Stimulated activated CD4-positive, alpha-beta T cell treated with anti-CD3 and anti-CD28 coated beads, Interleukin-1b, Interleukin-23, amount 100 ng/mL, for 1 hour (primary cell): ENCODE data around the gene FNIP2.
"Not testable (repeated sequence)": the region's sequence is repeated elsewhere in the genome, so short reads cannot be mapped to it uniquely, and the experiment has no call there.

ENCODE experiments used
- DNase-seq, 2 donors: peaks; one replicate each; pipeline ENCODE4 v3.0.0-alpha.2; 2020; ENCODE audit warnings: low read depth in 2 of 2

Gene FNIP2

DNA sequence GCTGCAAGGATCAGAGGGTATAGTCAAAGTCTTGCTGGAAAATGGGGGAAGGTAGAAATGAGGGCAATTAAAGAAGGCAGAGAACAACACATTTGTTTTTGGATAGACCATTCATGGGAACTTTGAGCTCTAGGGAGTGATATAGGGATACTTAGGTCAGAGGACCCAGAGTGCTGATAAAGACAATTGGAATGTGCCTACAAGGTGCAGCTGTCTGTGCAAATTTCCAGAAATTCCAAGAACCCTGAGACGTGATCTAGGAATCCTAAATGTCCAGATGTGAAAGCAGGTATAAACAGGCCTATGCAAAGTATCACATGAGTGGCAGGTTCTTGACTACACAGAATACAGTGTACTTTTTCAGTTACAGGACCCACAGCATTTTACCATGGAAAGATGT, 24.2 kb downstream of the FNIP2 start:
- DNase-seq: no peak

DNA sequence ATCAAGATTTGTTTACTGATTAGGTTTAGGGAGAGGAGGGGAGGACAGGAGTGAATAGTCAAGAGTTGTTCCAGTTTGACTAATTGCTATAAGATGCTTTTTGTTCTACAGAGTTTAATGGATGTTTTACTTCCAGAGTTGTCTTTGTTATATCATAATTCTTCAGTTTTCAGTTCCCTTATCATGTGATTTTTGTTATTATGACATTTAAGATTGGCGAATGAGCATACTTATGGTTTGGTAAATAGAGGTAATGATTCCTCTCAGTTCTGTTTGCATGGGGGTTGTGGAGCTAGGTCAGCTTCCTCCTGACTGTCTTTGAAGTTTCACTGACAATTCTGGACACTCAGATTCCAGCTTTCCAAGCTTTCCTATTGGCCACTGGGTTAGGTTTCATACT, 24.6 kb downstream of the FNIP2 start:
- not testable (repeated sequence) for DNase-seq

DNA sequence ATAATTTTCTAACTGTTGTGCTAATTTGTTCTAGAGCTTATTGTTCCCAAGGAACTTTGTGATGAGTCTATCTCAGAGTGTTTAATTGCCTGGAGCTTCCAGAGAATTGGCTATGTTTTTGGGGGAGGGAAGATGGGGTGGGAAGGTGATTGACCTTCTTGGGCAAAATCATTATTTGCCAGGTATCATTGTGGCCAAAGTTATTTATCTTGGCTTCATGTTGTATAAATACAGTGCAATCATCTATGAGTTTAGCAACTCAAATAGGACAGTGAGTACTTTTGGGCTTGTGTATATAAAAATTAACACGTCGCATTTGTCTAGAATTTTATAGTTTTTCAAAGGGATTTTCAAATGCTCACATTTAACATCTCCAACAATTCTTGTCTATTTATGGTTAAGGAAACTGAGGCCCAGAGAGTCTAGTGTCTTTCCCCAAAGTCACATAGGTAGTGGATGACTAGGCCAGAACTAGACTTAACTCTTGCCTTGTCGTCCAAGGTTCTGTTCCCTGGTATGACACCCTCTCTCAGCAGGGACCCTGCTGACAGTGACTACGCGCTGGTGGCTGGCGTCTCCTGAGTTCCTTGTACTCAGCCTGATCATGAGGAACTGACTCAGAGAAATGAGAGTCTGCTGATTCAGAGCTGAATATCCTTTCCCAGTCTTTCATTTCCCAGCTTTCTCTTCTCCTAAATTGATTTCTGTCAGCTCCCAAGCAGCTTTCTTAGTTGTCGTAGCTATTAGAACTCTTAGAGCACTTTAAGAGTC, 27.7 kb downstream of the FNIP2 start:
- DNase-seq: no peak

DNA sequence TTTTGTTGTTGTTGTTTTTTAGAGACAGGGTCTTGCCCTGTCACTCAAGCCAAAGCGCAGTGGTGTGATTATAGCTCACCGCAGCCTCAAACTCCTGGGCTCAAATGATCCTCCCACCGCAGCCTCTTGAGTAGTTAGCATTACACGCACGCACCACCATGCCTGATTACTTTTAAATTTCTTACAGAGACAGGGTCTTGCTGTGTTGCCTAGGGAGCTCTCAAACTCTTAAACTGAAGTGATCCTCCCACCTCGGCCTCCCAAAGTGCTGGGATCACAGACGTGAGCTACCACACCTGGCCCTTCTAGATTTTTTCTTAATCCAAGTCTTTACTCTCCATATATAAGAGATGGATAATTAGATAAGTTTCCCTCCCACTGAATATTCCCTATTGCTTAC, 29.2 kb downstream of the FNIP2 start:
- no peak for DNase-seq

DNA sequence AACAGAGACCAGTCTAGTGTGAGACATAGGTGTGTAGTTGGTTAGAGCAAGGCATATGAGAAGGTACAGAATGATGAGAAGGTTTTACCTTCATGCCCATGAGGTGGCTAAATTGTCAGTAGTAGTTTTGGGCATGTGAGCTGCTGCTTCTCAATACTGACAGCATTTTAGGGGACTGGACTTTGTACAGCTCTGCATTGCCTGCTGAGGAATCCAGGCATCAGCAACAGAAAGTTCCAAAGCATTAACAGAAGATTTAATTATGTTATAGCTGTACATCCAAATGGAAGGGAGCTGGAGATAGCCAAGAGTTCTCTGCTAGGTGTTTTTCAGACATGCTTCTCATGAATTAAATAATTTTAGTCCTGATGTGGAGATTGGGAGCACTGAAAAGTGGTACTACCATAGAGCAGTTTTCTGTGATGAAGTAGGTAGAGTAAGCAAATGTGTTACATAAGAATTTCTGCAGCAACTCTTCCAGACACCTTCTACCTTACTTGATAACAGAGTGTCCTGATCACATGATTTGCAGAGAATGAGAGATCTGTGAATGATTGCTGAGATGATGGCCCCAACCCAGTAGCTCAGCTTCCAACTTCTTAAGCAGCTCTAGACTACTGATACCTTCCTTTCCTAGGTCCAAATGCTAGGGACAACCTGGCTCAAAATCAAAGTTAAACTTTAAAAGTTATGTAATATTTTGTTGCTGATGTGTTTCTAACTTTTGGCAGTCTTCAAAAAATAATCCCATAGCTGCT, 30.4 kb downstream of the FNIP2 start:
- DNase-seq: no peak

DNA sequence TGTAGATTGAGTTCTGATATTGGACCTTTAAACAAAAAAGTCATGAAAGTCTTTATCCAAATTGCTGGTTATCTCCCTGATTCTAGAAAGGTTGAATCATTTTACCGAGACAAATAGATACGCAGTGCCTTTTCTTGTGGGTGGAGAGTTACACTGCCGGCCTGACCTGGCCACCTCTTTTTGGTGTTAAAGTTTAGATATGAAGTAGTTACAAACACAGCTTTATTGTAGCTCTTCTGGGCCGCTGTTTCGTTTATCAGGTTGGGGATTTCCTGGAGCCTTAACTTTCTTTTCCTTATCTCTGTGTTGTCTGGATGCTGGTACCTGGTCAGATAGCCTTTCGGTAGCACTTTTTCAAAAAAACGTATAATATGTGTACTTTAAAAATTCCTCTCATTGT, 31.0 kb downstream of the FNIP2 start:
- DNase-seq: no peak

DNA sequence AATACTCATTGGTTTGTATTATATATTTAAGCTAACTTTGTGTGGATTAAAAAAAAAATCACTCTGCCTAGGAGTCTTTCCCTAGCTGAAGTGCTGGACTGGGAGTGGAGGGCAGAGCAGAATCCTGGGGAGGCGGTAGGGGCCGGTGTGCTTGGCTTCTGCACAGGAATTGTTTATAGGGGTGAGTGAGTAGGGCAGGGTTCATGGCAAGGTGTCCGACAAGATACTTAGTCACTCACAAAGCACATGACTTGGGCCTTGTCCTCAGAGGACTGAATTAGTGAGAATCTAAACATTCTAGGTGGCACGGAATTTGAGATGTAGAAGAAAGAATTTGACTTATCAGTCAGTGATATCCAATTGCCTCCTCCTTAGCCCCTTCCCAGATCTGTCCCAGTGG, 32.2 kb downstream of the FNIP2 start:
- no peak for DNase-seq

DNA sequence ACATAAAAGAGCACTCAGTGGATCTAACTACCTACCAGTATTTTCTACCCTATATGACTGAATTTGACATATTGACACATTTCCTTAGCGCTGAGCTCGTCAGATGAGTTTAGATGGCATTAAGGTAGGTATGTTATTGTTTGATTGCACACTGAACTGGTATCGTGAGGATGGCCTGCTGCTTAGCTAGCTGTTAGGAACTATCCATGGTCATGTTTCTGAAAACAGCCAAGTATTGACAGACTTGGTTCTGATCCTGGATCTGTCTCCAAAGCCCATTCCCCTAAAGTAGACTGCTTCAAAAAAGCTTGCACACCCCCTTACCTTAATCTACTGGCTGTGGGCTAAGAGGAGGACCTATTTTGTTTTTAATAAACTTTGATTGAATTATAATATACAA, 32.9 kb downstream of the FNIP2 start:
- DNase-seq: no peak

DNA sequence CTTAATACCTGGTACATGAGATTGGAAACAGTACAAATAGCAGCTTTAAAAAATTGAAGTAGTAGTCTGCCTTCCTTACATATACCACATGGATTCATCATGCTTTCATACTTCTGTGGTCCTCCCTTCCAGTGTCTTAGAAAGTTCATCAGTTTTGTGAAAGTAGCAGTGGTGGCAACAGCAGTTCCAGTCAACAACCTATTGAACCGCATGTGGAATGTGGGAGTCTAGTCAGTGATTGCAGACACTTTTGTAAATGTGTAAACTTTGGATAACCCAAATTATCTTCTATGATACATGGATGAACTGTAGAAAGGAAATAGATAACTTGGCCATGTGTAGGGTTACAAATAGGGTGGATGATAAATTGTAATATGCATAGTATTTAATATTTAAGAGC, 34.1 kb downstream of the FNIP2 start:
- no peak for DNase-seq

DNA sequence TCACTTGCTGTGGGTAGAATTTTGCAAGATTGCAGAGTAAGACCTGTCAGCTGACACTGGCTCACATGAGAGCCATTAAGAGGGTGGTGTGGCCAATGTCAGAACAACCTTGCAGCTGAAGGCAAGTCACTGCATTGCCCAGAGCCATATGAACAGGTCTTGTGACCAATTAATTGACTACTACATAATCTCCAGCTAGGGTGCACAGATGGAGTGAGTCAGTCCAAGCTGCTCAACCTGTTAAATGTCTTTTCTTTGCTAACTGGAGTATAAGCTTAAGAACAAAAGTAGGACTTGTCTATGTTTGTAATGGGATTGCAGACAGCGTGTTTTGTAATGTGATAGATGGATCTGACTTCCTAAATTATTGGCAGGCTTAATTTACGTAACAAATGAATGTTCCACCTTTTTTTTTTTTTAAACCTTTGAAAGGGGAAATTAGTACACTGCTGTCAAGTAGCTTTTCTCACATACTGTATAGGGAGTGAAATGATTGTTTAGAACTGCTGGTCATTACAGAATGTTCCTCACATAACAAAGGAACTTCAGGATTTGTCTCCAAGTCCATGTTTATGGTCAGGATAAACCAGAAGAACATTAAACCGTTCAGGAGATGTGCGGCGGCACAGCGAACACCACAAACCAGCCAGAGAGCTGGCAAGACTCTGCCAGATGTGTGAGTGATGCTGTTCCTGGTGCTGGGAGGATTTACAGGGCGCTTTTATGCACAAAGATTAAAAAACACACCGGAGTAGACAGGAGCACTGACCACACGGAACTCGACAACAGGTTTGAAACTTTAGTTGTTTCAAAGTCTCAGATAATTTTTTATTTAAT, 37.0 kb downstream of the FNIP2 start:
- no peak for DNase-seq

DNA sequence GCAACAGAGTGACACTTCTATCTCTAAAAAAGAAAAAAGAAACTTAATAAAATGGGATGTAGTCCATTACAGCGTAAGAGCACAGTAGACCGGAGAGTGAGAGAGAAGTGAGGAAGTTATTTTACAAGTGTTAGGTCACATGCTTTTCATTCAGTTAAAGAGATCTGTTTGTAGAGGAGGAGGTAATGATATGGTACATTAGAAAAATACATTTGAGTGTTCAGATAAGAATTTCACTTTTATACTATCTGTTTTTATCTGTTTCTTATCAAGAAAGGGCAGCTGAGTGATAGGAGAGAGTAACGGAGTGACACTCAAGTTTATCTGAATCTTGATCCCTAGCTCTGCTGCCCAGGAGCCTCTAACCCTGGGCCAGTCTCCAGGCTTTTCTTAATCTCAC, 38.9 kb downstream of the FNIP2 start:
- no peak for DNase-seq

DNA sequence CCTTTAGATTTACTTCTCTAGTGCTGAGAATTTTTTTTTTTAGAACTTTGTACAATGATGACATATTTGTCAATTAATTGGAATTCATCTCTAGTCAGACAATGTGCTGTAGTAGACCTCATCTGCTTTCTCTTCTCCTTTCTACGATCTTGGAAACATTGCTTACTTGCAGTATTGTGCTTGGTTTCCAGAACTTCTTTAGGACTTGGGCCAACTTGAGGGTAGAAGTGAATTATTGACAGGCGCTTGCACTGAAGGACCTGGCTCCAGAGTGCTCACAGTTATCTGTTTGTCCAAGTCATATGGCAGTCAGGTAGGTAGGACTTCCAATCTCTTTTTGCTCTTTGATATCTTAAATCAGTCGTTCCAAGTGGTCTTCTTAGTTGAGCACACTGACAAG, 39.6 kb downstream of the FNIP2 start:
- DNase-seq: no peak

DNA sequence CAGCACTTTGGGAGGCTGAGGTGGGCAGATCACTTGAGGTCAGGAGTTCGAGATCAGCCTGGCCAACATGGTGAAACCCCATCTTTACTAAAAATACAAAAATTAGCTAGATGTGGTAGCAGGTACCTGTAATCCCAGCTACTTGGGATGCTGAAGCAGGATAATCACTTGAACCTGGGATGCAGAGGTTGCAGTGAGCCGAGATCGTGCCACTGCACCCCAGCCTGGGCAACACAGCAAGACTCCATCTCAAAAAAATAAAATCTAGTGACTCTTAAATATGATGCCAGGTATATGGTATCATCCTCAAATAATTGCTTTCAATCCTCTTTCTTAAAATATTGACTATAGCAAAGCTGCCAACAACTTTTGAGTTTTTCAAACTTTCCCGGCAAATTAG, 40.4 kb downstream of the FNIP2 start:
- not testable (repeated sequence) for DNase-seq

DNA sequence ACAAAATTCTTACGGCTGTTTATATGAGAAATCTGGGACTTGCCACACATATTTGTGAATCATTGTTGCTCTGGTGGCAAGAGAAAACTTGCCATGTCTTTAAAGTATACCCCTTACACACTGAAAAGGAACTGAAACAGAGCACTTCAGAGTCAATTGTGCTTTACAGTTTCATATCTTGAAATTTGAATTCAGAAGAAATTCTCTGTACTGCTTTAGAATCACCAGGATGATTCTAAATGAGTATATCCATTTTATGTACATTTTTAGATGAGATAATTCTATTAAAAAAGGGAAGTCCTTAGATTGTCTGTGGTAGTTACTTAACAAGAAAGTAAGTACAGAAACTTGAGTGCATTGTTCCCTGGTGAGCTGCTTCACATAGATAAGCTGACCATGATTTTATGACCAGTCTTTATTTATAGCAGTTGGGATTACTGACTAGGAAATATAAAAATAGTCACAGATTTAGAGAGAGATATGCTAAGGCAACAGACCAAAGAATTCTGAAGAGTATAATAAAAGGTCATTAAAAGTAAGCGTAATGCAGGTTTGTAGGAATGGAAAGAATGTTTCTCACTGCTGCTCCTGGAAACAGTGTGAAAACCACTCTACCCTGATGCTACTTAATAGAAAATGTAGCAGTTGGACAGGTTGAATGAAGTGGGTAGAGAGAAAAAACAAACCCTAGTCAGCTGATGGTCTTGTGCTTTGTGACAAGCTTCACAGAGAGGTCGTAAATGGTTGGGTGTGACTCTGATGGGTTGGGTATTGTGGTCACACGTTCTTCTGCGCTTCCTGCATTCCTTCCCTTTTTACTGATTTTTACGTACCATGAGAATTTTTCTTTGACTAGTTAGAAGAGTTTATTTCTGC, 41.0 kb downstream of the FNIP2 start:
- no peak for DNase-seq

DNA sequence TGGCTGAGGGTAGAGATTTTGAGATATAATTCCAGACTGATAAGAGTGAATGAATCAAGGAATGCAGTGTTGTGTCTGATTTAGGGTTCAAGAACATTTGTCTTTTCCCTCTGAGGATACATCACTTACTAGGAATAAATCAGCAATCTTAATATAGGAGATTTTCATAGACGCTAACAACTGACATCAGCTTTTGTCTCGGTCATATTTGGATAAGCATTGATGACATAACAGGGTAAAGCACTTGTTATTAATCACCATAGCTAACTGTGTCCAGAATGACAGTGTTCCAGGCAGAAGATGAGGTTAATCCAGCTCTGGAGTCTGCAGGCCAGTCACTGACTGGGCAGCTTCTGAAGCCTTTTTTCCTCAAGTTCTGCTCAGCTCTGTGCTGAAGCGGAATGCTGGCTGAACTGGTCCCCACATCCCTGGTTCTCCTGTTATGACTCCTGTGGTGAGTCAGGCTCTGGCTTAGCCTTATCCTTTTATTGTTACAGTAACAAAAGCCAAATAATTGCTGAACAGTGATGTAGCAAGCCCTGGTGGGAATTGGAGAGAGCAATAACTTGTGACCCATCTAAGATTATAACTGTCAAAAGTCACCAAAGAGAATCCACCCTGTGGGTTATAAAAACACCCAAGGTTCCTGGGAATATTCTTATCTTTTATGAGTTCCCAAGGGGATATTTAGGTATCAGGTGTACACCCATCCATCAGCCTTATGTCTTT, 41.8 kb downstream of the FNIP2 start:
- DNase-seq: no peak

DNA sequence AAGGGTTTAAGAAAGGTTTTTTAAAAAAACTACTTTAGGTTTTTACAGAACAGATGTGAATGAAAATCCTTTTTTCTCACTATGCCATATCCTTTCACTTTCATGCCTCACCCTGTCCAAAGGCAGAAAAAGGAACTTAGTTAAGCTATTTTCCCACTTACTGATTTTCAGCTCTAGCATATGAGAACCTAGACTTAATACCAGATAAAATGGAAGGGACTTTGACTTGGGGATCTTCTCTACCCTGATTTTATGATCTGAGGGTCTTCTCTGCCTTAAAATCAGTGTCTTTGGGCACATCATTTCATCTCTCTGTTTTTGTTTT, 42.4 kb downstream of the FNIP2 start:
- DNase-seq: no peak

DNA sequence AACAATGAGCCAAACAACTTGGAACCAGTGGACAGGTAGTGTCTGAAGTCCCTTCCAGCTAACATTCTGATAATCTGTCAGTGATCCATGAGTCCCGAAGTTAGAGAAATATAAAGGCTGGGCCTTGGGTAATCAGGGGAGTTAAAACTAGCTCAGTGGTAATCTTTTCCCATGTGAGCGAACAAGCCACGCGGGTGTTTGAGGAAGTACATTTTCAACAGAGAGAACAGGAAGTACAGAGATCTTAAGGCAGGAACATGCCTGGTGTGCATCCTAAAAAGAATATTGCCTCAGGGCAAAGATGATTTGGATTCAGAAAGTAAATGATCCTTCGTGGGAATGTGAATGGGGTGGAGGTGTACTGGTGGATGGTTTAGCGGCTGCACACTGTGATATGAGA, 42.9 kb downstream of the FNIP2 start:
- DNase-seq: no peak

DNA sequence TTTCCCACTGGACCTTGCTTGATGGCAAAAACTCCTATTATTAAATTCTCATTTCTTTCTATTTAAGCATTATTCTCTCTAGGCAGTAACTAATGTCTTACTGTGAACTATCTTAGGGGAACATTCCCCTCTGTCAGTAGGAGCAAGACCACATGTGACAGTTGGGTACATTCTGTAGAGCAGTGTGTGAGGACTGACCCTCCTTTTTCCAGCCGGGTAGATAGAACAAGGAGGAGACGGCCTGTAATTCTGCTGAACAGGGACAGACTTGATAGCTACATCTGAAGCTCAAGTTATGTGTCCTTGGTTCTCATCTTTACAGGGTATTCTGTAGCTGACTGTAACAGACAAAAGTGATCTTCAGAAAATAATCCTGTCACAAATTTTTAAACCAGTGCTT, 43.3 kb downstream of the FNIP2 start:
- no peak for DNase-seq

DNA sequence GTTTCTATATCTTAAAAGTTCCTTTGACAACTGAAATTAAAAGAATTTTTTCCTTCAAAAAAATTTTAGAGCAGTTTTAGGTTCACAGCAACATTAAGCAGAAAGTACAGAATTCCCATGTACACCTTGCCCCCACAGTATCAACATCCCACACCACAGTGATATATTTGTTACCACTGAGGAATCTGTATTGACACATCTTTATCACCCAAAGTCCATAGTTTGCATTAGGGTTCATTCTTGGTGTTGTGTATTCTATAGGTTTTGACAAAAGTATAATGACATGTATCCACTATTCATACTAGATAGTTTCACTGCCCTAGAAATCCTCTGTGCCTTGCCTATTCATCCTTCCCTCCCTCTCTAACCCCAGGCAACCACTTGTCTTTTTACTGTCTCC, 43.7 kb downstream of the FNIP2 start:
- DNase-seq: no peak

DNA sequence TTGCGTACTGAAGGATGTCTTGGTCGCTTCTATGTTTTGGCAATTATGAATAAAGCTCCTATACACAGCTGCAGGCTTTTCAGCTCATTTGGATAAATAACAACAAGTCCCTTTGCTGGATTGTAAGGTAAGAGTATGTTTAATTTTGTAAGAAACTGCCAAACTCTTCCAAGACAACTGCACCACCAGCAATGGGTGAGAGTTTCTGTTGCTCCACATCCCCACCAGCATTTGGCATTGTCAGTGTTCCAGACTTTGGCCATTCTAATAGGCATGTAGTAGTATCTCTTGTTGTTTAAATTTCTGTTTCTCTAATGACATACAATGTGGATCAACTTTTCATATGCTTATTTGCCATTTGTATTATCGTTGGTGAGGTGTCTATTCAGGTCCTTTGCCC, 44.3 kb downstream of the FNIP2 start:
- no peak for DNase-seq

DNA sequence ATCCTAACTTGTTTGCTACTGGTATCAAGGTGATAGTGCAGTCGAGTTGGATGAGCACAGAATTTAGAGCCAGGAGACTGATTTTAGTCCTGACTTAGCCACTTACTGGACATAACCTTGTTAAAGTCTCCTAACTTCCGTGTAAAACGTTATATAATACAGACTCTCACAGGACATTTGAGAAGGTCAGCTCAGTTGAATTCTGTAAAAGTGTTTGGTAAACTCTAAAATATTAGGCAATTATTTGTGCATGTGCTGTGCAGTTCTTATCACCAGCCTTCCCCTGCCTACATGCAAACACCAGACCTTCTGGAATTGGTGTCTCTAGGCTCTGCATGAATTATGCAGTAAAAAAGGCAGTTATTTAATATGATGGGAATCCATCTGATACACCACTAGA, 45.4 kb downstream of the FNIP2 start:
- no peak for DNase-seq
